Measurements from ENCODE around the gene KLF2.

The KLF2 gene

DNA sequence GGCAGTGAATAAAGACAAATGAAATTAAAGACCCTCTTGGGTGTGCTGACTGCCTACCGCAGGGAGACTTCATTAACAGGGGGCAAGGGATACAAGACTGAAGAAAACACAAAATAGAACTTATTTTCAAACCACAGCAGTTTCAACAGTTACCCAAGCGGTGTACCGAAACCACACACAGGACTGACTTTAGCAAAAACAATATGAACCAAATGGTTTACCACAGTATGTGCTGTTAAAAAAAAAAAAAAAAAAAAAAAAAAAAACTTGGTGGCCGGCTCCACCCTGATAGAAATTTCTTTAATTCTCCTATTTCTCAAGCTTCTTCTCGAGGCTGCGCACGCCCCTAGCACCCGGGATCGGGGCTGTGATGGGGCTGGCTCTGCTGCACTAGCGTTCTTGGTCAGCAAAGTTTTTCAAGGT, 42.6 kb downstream of the KLF2 start:
- no peak overlapping the region for H3K4me3 ChIP-seq (ENCODE audit: insufficient read depth in 1 of 2, low read depth in 1 of 2, low read length in 2 of 2)
- H3K4ac ChIP-seq (ENCODE audit: low read depth in 1 of 2, low read length in 2 of 2): no peak overlapping the region
- no peak overlapping the region for H3K9ac ChIP-seq (ENCODE audit: low read length)
- peaks cover 48% of the 10 kb centered on the region for H3K79me1 ChIP-seq (replicated peaks; ENCODE audit: low read length, poor library complexity, severe bottlenecking)
- no peak overlapping the region for H3K4me2 ChIP-seq (ENCODE audit: low read length, poor library complexity, severe bottlenecking)
- H3K27me3 ChIP-seq (ENCODE audit: control insufficient read depth in 1 of 2, insufficient read depth in 1 of 2, low read length in 2 of 2): no peaks in the 10 kb centered on the region
- DNase-seq: no peak
- no peak overlapping the region for H2BK5ac ChIP-seq (ENCODE audit: low read depth, low read length, poor library complexity, severe bottlenecking)
- H3K18ac ChIP-seq (ENCODE audit: low read depth in 1 of 2, low read length in 2 of 2): no peak overlapping the region
- H3K23ac ChIP-seq (ENCODE audit: low read length in 2 of 2): no peak overlapping the region
- H3K36me3 ChIP-seq (ENCODE audit: control insufficient read depth in 1 of 2, insufficient read depth in 2 of 2, low read depth in 1 of 2, low read length in 2 of 2): peaks cover 29 to 59% of the 10 kb centered on the region in 2 experiments
- no peak overlapping the region for H2AFZ ChIP-seq (ENCODE audit: low read depth, low read length)
- H2BK12ac ChIP-seq (ENCODE audit: low read length in 2 of 2): no peak overlapping the region
- H2AK5ac ChIP-seq (ENCODE audit: low read length, severe bottlenecking): no peak overlapping the region
- H4K91ac ChIP-seq (ENCODE audit: low read length): no peak overlapping the region
- no peak overlapping the region for H3K27ac ChIP-seq (ENCODE audit: low read length, poor library complexity, severe bottlenecking)
- H3K4me1 ChIP-seq (ENCODE audit: control insufficient read depth, insufficient read depth, low read depth, low read length): no peaks in the 10 kb centered on the region
- no peaks in the 10 kb centered on the region for H3K9me3 ChIP-seq (ENCODE audit: control insufficient read depth, low read length)
- no peak overlapping the region for H2BK120ac ChIP-seq (ENCODE audit: low read depth, low read length)
- no peak overlapping the region for H3K14ac ChIP-seq (ENCODE audit: low read length in 2 of 2)
- 98% methylated on average over 8 of the region's 10 CpGs for WGBS
- no peak overlapping the region for H4K8ac ChIP-seq (ENCODE audit: low read length)
- H2BK15ac ChIP-seq (ENCODE audit: low read depth, poor library complexity, severe bottlenecking): no peak overlapping the region

DNA sequence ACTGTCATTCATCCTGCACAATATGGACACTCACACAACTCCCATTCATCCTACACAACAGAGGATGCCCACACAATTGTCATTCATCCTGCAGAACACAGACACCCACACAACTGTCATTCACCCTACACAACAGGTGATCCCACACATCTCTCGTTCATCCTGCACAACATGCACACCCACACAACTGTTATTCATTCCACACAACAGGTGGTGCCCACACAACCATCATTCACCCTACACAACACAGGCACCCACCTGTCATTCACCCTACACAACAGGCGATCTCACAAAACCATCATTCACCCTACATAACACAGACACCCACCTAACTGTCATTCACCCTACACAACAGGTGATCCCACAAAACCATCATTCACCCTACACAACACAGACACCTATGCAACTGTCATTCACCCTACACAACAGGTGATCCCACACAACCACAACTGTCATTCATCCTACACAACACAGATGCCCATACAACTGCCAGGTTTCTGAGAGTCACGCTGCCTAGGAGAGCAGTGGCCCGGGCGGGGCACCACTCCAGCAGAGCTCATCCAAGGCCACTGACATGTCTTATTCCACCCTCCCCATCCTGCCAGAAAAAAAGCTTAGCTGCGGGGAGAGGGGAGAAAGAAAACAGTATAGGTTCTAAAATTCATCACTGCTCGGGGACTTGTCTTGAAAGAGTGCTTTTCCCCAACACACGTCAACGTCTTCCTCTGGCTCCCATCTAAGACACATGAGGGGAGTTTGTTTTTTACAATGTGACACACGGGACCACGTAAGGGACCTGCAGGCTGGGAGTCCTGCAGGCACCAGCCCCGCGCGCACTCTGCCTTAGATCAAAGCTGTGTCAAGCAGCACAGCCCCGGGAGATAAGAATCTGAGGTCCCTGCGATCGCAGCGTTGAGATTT, 44.0 kb downstream of the KLF2 start:
- Histone ChIP-seq H4K8ac (ENCODE audit: low read length) (no peak overlapping the region), H2BK15ac (ENCODE audit: low read depth, poor library complexity, severe bottlenecking) (no peak overlapping the region), H3K18ac (ENCODE audit: low read depth in 1 of 2, low read length in 2 of 2) (no peak overlapping the region), H3K23ac (ENCODE audit: low read length in 2 of 2) (no peak overlapping the region), H3K27ac (ENCODE audit: low read length, poor library complexity, severe bottlenecking) (no peak overlapping the region), H2BK120ac (ENCODE audit: low read depth, low read length) (no peak overlapping the region), H3K4me3 (ENCODE audit: insufficient read depth in 1 of 2, low read depth in 1 of 2, low read length in 2 of 2) (no peak overlapping the region), H2BK5ac (ENCODE audit: low read depth, low read length, poor library complexity, severe bottlenecking) (no peak overlapping the region), H3K79me1 (replicated peaks; ENCODE audit: low read length, poor library complexity, severe bottlenecking) (peaks cover 48% of the 10 kb centered on the region), H2AFZ (ENCODE audit: low read depth, low read length) (no peak overlapping the region), H3K27me3 (ENCODE audit: control insufficient read depth in 1 of 2, insufficient read depth in 1 of 2, low read length in 2 of 2) (no peaks in the 10 kb centered on the region), H3K14ac (ENCODE audit: low read length in 2 of 2) (no peak overlapping the region), H3K4me2 (ENCODE audit: low read length, poor library complexity, severe bottlenecking) (no peak overlapping the region), H3K36me3 (ENCODE audit: control insufficient read depth in 1 of 2, insufficient read depth in 2 of 2, low read depth in 1 of 2, low read length in 2 of 2) (peaks cover 27 to 56% of the 10 kb centered on the region in 2 experiments), H2AK5ac (ENCODE audit: low read length, severe bottlenecking) (no peak overlapping the region), H3K4me1 (ENCODE audit: control insufficient read depth, insufficient read depth, low read depth, low read length) (peaks cover 8% of the 10 kb centered on the region), H3K4ac (ENCODE audit: low read depth in 1 of 2, low read length in 2 of 2) (no peak overlapping the region), H3K9me3 (ENCODE audit: control insufficient read depth, low read length) (no peaks in the 10 kb centered on the region), H4K91ac (ENCODE audit: low read length) (no peak overlapping the region), H3K9ac (ENCODE audit: low read length) (no peak overlapping the region), H2BK12ac (ENCODE audit: low read length in 2 of 2) (no peak overlapping the region)
- WGBS: 88% methylated on average over 18 of the region's 18 CpGs
- DNase-seq: no peak

DNA sequence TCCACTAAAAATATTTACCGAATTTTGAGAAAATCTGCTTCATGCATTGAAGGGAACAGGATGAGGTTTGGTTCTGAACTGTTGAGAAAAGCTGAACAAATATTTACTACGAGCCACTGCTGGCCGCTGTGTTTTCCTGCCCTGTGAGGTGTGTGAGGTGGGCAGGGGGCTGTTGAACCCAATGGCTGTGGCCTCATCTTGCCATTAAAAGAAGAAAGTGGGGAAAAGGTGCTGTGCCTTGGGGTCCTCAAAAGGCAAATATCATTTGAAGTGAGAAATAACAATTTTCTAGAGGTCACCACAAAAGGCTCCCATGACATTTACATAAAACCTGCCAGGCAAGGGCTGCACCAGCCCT, 44.7 kb downstream of the KLF2 start:
- Histone ChIP-seq H3K4me1 (ENCODE audit: control insufficient read depth, insufficient read depth, low read depth, low read length) (peaks cover 14% of the 10 kb centered on the region), H3K36me3 (ENCODE audit: control insufficient read depth in 1 of 2, insufficient read depth in 2 of 2, low read depth in 1 of 2, low read length in 2 of 2) (peaks cover 24 to 55% of the 10 kb centered on the region in 2 experiments), H3K4me2 (ENCODE audit: low read length, poor library complexity, severe bottlenecking) (no peak overlapping the region), H3K79me1 (replicated peaks; ENCODE audit: low read length, poor library complexity, severe bottlenecking) (peaks cover 46% of the 10 kb centered on the region), H3K18ac (ENCODE audit: low read depth in 1 of 2, low read length in 2 of 2) (no peak overlapping the region), H4K91ac (ENCODE audit: low read length) (no peak overlapping the region), H2BK120ac (ENCODE audit: low read depth, low read length) (no peak overlapping the region), H3K14ac (ENCODE audit: low read length in 2 of 2) (no peak overlapping the region), H3K9me3 (ENCODE audit: control insufficient read depth, low read length) (no peaks in the 10 kb centered on the region), H4K8ac (ENCODE audit: low read length) (no peak overlapping the region), H3K4ac (ENCODE audit: low read depth in 1 of 2, low read length in 2 of 2) (no peak overlapping the region), H3K9ac (ENCODE audit: low read length) (no peak overlapping the region), H3K27me3 (ENCODE audit: control insufficient read depth in 1 of 2, insufficient read depth in 1 of 2, low read length in 2 of 2) (no peaks in the 10 kb centered on the region), H3K4me3 (ENCODE audit: insufficient read depth in 1 of 2, low read depth in 1 of 2, low read length in 2 of 2) (no peak overlapping the region), H2BK15ac (ENCODE audit: low read depth, poor library complexity, severe bottlenecking) (no peak overlapping the region), H2BK5ac (ENCODE audit: low read depth, low read length, poor library complexity, severe bottlenecking) (no peak overlapping the region), H3K23ac (ENCODE audit: low read length in 2 of 2) (no peak overlapping the region), H2AK5ac (ENCODE audit: low read length, severe bottlenecking) (no peak overlapping the region), H2BK12ac (ENCODE audit: low read length in 2 of 2) (no peak overlapping the region), H2AFZ (ENCODE audit: low read depth, low read length) (no peak overlapping the region), H3K27ac (ENCODE audit: low read length, poor library complexity, severe bottlenecking) (no peak overlapping the region)
- no peak for DNase-seq
- WGBS: 92% methylated on average over 3 of the region's 3 CpGs

DNA sequence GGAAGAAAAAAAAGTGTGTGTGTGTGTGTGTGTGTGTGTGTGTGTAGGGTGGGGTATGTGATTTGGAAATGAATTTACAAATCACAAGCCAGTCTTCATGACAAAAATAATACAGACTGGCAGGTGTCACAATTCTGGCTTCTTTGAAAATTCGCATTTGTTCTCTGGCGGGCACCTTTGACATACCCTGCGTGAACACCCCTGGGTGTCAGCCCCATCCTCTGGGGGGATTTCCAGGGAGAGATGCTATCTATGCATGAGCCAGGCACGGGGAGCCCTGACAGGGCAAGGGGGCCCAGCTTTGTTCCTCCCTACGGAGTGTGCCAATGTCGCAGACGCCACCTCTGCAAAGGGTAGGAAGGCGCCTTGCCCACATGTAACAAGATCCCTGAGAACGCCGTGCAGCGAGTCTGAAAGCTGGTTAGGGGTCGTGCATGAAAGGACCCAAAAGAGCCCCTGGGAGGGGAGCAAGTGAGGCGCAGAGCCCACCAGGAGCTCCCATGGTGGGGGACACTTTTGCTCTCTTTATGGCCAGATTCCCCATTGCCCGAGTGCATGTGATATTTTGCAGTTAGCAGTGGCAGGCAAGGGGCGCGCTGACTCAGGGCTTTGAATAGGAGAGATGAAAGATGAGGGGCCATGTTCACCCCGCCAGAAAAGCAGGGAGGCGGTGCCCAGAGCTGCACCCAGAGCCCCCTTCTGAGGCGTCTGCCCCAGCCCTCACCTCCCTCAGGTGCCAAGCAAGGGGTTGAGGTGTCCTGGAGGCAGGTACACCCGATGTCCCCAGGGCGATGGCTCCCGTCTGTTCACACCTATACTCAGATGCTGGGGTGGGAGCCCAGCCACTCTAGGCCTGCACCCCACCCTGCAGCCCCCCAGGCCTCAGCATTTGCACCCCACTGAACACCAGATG, 45.3 kb downstream of the KLF2 start:
- Histone ChIP-seq H2BK5ac (ENCODE audit: low read depth, low read length, poor library complexity, severe bottlenecking) (no peak overlapping the region), H2BK120ac (ENCODE audit: low read depth, low read length) (no peak overlapping the region), H3K4me1 (ENCODE audit: control insufficient read depth, insufficient read depth, low read depth, low read length) (peaks cover 19% of the 10 kb centered on the region), H4K8ac (ENCODE audit: low read length) (no peak overlapping the region), H4K91ac (ENCODE audit: low read length) (peak overlapping the region; percentile 8), H3K18ac (ENCODE audit: low read depth in 1 of 2, low read length in 2 of 2) (no peak overlapping the region), H3K14ac (ENCODE audit: low read length in 2 of 2) (no peak overlapping the region), H3K27me3 (ENCODE audit: control insufficient read depth in 1 of 2, insufficient read depth in 1 of 2, low read length in 2 of 2) (no peaks in the 10 kb centered on the region), H3K79me1 (replicated peaks; ENCODE audit: low read length, poor library complexity, severe bottlenecking) (peaks cover 44% of the 10 kb centered on the region), H2AK5ac (ENCODE audit: low read length, severe bottlenecking) (no peak overlapping the region), H3K4ac (ENCODE audit: low read depth in 1 of 2, low read length in 2 of 2) (no peak overlapping the region), H2AFZ (ENCODE audit: low read depth, low read length) (no peak overlapping the region), H2BK15ac (ENCODE audit: low read depth, poor library complexity, severe bottlenecking) (no peak overlapping the region), H2BK12ac (ENCODE audit: low read length in 2 of 2) (no peak overlapping the region), H3K23ac (ENCODE audit: low read length in 2 of 2) (no peak overlapping the region), H3K9me3 (ENCODE audit: control insufficient read depth, low read length) (no peaks in the 10 kb centered on the region), H3K36me3 (ENCODE audit: control insufficient read depth in 1 of 2, insufficient read depth in 2 of 2, low read depth in 1 of 2, low read length in 2 of 2) (peaks cover 31 to 55% of the 10 kb centered on the region in 2 experiments), H3K4me2 (ENCODE audit: low read length, poor library complexity, severe bottlenecking) (no peak overlapping the region), H3K27ac (ENCODE audit: low read length, poor library complexity, severe bottlenecking) (no peak overlapping the region), H3K9ac (ENCODE audit: low read length) (no peak overlapping the region), H3K4me3 (ENCODE audit: insufficient read depth in 1 of 2, low read depth in 1 of 2, low read length in 2 of 2) (peak overlapping the region in 1 of 2 experiments; percentile 4)
- DNase-seq: no peak
- 96% methylated on average over 22 of the region's 22 CpGs for WGBS
